ENCODE data around the gene ZNF23.
"Not testable (repeated sequence)": the region's sequence is repeated elsewhere in the genome, so short reads cannot be mapped to it uniquely, and the experiment has no call there.

ZNF23 gene

GRCh38 chr16:71461686-71462648 is at the start of gene ZNF23:
Gene ZNF23 (minus strand): TSS chr16:71462247. CDS start chr16:71456796, 5,451 bp downstream.
- DNase-seq, result peak; percentile 41 to 91 (median 80)

- DNase-seq, result no peak
Observed at GRCh38 chr16:71507061-71507460, 45.0 kb upstream of the ZNF23 start.

- DNase-seq, result no peak
Observed at GRCh38 chr16:71504901-71505300, 42.9 kb upstream of the ZNF23 start.

- not testable (repeated sequence) for DNase-seq
Observed at GRCh38 chr16:71504051-71504450, 42.0 kb upstream of the ZNF23 start.

GRCh38 chr16:71501547-71501946 is 39.5 kb upstream of the ZNF23 start:
- DNase-seq, result no peak

- no peak for DNase-seq
Observed at GRCh38 chr16:71500964-71501363, 38.9 kb upstream of the ZNF23 start.

GRCh38 chr16:71499775-71500364 is 37.8 kb upstream of the ZNF23 start:
- peak in 13 of 51 donors; percentile 1 to 39 (median 12) for DNase-seq

- no peak for DNase-seq
Observed at GRCh38 chr16:71498031-71498430, 36.0 kb upstream of the ZNF23 start.

GRCh38 chr16:71493213-71493612 is 31.2 kb upstream of the ZNF23 start:
- no peak for DNase-seq

GRCh38 chr16:71492786-71493185 is 30.7 kb upstream of the ZNF23 start:
- no peak for DNase-seq

- DNase-seq, result no peak
Observed at GRCh38 chr16:71491054-71491453, 29.0 kb upstream of the ZNF23 start.

GRCh38 chr16:71490361-71490760 is 28.3 kb upstream of the ZNF23 start:
- no peak for DNase-seq

- no peak for DNase-seq
Observed at GRCh38 chr16:71489122-71489521, 27.1 kb upstream of the ZNF23 start, which contains the start of gene ZNF19. Gene ZNF19 (minus strand): TSS chr16:71489324. CDS start chr16:71482114, 7,210 bp downstream.

- peak; percentile 35 to 94 (median 81) for DNase-seq
Observed at GRCh38 chr16:71484006-71484893, 22.2 kb upstream of the ZNF23 start.

GRCh38 chr16:71482569-71482968 is 20.5 kb upstream of the ZNF23 start:
- DNase-seq, result no peak

GRCh38 chr16:71480956-71481355 is 18.9 kb upstream of the ZNF23 start:
- DNase-seq, result no peak

- peak in 5 of 51 donors; percentile 1 to 13 (median 2) for DNase-seq
Observed at GRCh38 chr16:71479420-71479819, 17.4 kb upstream of the ZNF23 start.

GRCh38 chr16:71476457-71477124 is 14.5 kb upstream of the ZNF23 start:
- DNase-seq, result no peak

- peak in 1 of 51 donors; percentile 14 for DNase-seq
Observed at GRCh38 chr16:71474864-71475263, 12.8 kb upstream of the ZNF23 start.

- no peak for DNase-seq
Observed at GRCh38 chr16:71473891-71474290, 11.8 kb upstream of the ZNF23 start.

GRCh38 chr16:71472931-71473330 is 10.9 kb upstream of the ZNF23 start:
- DNase-seq, result no peak

Measured in hypothalamus (tissue), 51 donors.